ENCODE measurements around the gene KCNA3. TPM values are rescaled to one million over a fixed set of nuclear protein-coding genes. Genes with fewer than 3 reads are reported as not detected.

KCNA3 gene
- total RNA-seq, 1 donor from 2014 or later, result 0.04 TPM

DNA sequence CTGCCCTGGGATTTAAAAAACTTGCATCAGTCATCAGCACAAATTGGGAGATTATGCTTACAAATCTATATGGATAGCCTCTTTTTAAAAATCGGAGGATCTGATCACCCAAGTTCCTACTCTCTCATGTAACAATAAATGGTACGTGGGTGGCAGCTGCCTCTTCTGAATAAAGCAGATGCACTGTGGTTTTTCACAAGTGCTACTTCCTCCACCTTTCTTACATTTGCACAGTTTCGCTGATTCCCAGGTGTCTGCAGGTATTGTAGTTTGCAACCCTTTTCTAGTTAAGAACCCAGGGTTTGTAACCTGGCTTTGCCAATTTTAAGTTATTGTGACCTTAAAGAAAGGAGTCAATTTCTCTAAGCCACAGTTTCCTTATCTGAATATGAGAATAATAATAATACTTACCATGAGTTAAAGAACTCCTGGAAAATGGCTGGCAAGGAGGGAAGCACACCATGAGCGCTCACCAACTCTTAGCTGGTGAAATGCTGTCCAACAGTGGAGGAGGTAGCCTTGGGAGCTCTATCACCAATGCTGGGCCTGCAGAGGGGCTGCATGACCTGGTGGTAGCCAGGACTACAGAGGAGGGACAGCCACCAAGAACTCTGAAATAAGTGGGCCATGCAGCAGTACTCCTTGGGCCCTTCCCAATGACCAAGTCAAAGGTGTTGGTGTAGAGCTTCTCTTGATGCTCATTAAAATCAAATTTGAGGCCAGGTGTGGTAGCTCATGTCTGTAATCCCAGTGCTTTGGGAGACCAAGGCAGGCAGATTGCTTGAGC is 38.4 kb downstream of the KCNA3 start:
- TF ChIP-seq, protein P1, sequence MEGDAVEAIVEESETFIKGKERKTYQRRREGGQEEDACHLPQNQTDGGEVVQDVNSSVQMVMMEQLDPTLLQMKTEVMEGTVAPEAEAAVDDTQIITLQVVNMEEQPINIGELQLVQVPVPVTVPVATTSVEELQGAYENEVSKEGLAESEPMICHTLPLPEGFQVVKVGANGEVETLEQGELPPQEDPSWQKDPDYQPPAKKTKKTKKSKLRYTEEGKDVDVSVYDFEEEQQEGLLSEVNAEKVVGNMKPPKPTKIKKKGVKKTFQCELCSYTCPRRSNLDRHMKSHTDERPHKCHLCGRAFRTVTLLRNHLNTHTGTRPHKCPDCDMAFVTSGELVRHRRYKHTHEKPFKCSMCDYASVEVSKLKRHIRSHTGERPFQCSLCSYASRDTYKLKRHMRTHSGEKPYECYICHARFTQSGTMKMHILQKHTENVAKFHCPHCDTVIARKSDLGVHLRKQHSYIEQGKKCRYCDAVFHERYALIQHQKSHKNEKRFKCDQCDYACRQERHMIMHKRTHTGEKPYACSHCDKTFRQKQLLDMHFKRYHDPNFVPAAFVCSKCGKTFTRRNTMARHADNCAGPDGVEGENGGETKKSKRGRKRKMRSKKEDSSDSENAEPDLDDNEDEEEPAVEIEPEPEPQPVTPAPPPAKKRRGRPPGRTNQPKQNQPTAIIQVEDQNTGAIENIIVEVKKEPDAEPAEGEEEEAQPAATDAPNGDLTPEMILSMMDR (IDR thresholded peaks at IDR 0.05; ENCODE audit: insufficient read depth, low read length, poor library complexity, severe bottlenecking), result no peak
- no peak overlapping the region for H3K4me3 ChIP-seq (ENCODE audit: low read depth, low read length)
- H3K27me3 ChIP-seq (ENCODE audit: control insufficient read depth, insufficient read depth, low read length), result no peaks in the 10 kb centered on the region
- no peak for DNase-seq (ENCODE audit: low read depth)
- no peaks in the 10 kb centered on the region for H3K36me3 ChIP-seq (ENCODE audit: control insufficient read depth, insufficient read depth, low read length)

DNA sequence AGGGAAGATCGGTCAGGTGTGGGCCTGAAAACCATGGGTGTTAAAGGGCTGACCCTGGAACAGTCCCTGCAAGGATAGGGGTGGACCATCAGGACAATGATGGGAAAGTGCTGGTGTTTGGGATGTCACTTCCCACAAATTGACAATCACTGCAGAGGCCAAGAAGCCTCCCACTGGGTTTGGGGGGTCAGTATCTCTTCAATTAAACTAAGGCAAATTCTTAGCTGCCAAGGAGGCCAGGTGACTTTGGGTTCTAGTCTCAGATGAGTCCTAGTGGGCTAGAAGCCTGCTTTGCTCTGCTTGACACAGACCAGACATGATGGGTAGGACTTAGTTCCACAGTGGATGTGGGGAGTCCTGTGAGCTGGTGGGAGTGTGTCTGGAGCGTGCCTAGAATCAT is 39.3 kb downstream of the KCNA3 start:
- Histone ChIP-seq H3K27me3 (ENCODE audit: control insufficient read depth, insufficient read depth, low read length) (no peaks in the 10 kb centered on the region), H3K36me3 (ENCODE audit: control insufficient read depth, insufficient read depth, low read length) (no peaks in the 10 kb centered on the region), H3K4me3 (ENCODE audit: low read depth, low read length) (no peak overlapping the region)
- no peak for DNase-seq (ENCODE audit: low read depth)
- TF ChIP-seq, protein P1 (IDR thresholded peaks at IDR 0.05; ENCODE audit: insufficient read depth, low read length, poor library complexity, severe bottlenecking), result no peak

DNA sequence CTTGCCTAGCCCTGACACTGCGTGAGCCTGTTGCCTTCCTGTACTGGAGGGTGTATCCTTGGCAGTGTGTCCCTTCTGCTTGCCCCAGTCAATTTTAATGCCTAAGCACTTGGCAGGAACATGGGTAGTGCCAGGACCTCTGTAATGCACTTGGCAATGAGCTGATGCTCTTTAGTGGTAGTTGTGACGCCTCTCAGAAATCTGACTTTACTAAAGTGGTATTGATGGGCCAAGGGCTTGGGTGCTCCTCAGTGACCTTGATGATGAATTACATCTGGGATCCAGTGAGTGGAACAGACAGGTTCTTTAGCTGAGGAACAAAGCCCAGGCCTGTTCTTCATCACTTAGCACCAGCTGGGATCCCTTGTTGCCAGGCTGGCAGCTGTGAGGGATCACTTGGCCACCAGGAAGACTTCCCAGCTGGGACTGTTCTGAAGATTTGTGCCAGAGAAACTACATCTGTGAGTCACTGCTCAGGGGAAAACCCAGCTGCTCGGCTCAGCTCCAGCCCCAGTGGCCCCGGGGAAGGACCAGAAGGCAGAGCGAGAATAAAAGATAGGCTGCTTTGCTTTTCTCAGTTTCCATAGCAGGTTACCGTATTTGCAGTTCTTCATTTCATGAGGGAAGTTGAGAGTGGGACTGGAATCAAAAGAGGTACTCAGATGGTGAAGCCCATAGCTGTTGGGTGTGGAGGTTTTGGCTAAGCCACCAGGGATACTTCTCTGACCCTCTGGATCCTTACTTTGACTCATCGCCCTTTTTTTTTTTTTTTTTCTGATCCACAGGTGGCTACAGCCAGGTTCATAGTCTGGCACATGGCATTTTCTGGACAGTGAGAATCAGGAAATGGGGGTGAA is 40.1 kb downstream of the KCNA3 start:
- no peaks in the 10 kb centered on the region for H3K36me3 ChIP-seq (ENCODE audit: control insufficient read depth, insufficient read depth, low read length)
- no peak overlapping the region for H3K4me3 ChIP-seq (ENCODE audit: low read depth, low read length)
- no peaks in the 10 kb centered on the region for H3K27me3 ChIP-seq (ENCODE audit: control insufficient read depth, insufficient read depth, low read length)
- DNase-seq (ENCODE audit: low read depth), result no peak
- TF ChIP-seq, protein P1 (IDR thresholded peaks at IDR 0.05; ENCODE audit: insufficient read depth, low read length, poor library complexity, severe bottlenecking), result no peak

DNA sequence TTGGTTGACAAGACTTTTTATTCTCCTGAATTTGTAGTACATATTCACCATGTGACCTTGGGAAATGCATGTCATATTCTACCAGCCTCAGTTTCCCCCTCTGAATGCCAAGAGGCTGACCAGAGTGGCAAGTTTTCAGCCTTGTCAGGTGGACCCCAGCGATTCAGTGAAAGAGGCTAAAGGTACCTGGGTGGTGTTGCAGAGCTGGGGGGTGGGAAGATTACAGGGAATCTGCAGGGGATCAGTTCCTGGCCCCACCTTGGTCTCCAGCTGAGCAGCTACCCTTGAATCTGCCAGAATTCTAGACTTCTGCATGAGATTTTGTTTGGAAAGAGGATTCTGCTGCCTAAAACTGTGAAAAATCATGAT is 40.7 kb downstream of the KCNA3 start:
- no peak overlapping the region for H3K4me3 ChIP-seq (ENCODE audit: low read depth, low read length)
- no peaks in the 10 kb centered on the region for H3K36me3 ChIP-seq (ENCODE audit: control insufficient read depth, insufficient read depth, low read length)
- no peak for DNase-seq (ENCODE audit: low read depth)
- H3K27me3 ChIP-seq (ENCODE audit: control insufficient read depth, insufficient read depth, low read length), result no peaks in the 10 kb centered on the region
- TF ChIP-seq, protein P1 (IDR thresholded peaks at IDR 0.05; ENCODE audit: insufficient read depth, low read length, poor library complexity, severe bottlenecking), result no peak

DNA sequence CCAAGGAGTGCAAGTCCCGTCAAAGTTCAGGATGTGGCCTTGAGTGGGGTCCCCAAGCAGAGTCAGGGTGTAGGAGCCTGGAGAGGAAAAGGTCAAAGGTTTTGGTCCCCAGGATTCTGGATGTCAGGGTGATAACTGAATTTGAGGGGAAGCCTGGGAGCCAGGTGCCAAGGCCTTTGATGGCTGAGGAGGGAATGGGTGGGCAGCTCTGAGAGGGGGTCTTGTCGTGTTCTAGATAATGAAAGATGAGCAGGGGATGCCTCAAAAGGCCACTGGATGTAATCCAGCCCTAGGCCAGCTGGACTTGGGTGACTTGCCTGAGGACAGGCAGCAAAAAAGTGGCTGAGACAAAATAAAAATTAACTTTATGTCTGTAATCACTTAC is 41.1 kb downstream of the KCNA3 start:
- Histone ChIP-seq H3K4me3 (ENCODE audit: low read depth, low read length) (no peak overlapping the region), H3K27me3 (ENCODE audit: control insufficient read depth, insufficient read depth, low read length) (no peaks in the 10 kb centered on the region), H3K36me3 (ENCODE audit: control insufficient read depth, insufficient read depth, low read length) (no peaks in the 10 kb centered on the region)
- DNase-seq (ENCODE audit: low read depth), result no peak
- TF ChIP-seq, protein P1 (IDR thresholded peaks at IDR 0.05; ENCODE audit: insufficient read depth, low read length, poor library complexity, severe bottlenecking), result no peak

Measured in kidney epithelial cell (primary cell).